ENCODE measurements around the gene ZCCHC24.

The ZCCHC24 gene

GRCh38 chr10:79477456-79477855, 32.0 kb upstream of the ZCCHC24 start:
- H3K27me3 ChIP-seq (ENCODE audit: control insufficient read depth, low read length), result peaks cover 11% of the 10 kb centered on the region; the same call in 1 of the 2 replicates
- H3K4me2 ChIP-seq (ENCODE audit: low read length), result no peak overlapping the region
- no peaks in the 10 kb centered on the region for H3K9me2 ChIP-seq (replicated peaks; ENCODE audit: control insufficient read depth, low read length)
- no peaks in the 10 kb centered on the region for H3K4me1 ChIP-seq (ENCODE audit: control insufficient read depth, low read length)
- H3K36me3 ChIP-seq (ENCODE audit: control insufficient read depth, low read length), result no peaks in the 10 kb centered on the region
- no peaks in the 10 kb centered on the region for H3K79me2 ChIP-seq (ENCODE audit: control insufficient read depth, low read length)
- no peak overlapping the region for H3K27ac ChIP-seq (ENCODE audit: low read depth, low read length)
- no peaks in the 10 kb centered on the region for H3F3A ChIP-seq (ENCODE audit: control insufficient read depth, insufficient read depth)
- no peak for TF ChIP-seq EZH2phosphoT487 (IDR thresholded peaks at IDR 0.05; ENCODE audit: borderline replicate concordance, low read length)
- no peak for TF ChIP-seq CTCF (IDR thresholded peaks at IDR 0.05; ENCODE audit: low read depth, low read length, poor library complexity, severe bottlenecking)
- no peaks in the 10 kb centered on the region for H3K9me3 ChIP-seq (ENCODE audit: control insufficient read depth, insufficient read depth, low read length)
- H3K4me3 ChIP-seq (ENCODE audit: low read length), result no peak overlapping the region
- H4K20me1 ChIP-seq (ENCODE audit: control insufficient read depth, insufficient read depth, low read depth, low read length), result no peaks in the 10 kb centered on the region

- Histone ChIP-seq H3K4me3 (ENCODE audit: low read length) (no peak overlapping the region), H4K20me1 (ENCODE audit: control insufficient read depth, insufficient read depth, low read depth, low read length) (no peaks in the 10 kb centered on the region), H3F3A (ENCODE audit: control insufficient read depth, insufficient read depth) (no peaks in the 10 kb centered on the region), H3K36me3 (ENCODE audit: control insufficient read depth, low read length) (no peaks in the 10 kb centered on the region), H3K4me2 (ENCODE audit: low read length) (no peak overlapping the region), H3K9me2 (replicated peaks; ENCODE audit: control insufficient read depth, low read length) (no peaks in the 10 kb centered on the region), H3K9me3 (ENCODE audit: control insufficient read depth, insufficient read depth, low read length) (no peaks in the 10 kb centered on the region), H3K79me2 (ENCODE audit: control insufficient read depth, low read length) (no peaks in the 10 kb centered on the region), H3K27me3 (ENCODE audit: control insufficient read depth, low read length) (peaks cover 11% of the 10 kb centered on the region; the same call in 1 of the 2 replicates), H3K27ac (ENCODE audit: low read depth, low read length) (no peak overlapping the region), H3K4me1 (ENCODE audit: control insufficient read depth, low read length) (no peaks in the 10 kb centered on the region)
- no peak for TF ChIP-seq EZH2phosphoT487 (IDR thresholded peaks at IDR 0.05; ENCODE audit: borderline replicate concordance, low read length)
- TF ChIP-seq CTCF (IDR thresholded peaks at IDR 0.05; ENCODE audit: low read depth, low read length, poor library complexity, severe bottlenecking), result no peak
These were observed 31.2 kb upstream of the ZCCHC24 start for GRCh38 chr10:79476645-79477044.

- H3K27me3 ChIP-seq (ENCODE audit: control insufficient read depth, low read length), result peaks cover 9% of the 10 kb centered on the region; the same call in 1 of the 2 replicates
- no peaks in the 10 kb centered on the region for H3K9me2 ChIP-seq (replicated peaks; ENCODE audit: control insufficient read depth, low read length)
These were observed 30.5 kb upstream of the ZCCHC24 start for GRCh38 chr10:79475877-79476276.

More at GRCh38 chr10:79475877-79476276, 30.5 kb upstream of the ZCCHC24 start:
- no peak for TF ChIP-seq CTCF (IDR thresholded peaks at IDR 0.05; ENCODE audit: low read depth, low read length, poor library complexity, severe bottlenecking)
- no peak for TF ChIP-seq EZH2phosphoT487 (IDR thresholded peaks at IDR 0.05; ENCODE audit: borderline replicate concordance, low read length)
- Histone ChIP-seq H3K27ac (ENCODE audit: low read depth, low read length) (no peak overlapping the region), H4K20me1 (ENCODE audit: control insufficient read depth, insufficient read depth, low read depth, low read length) (no peaks in the 10 kb centered on the region), H3K4me2 (ENCODE audit: low read length) (no peak overlapping the region), H3F3A (ENCODE audit: control insufficient read depth, insufficient read depth) (no peaks in the 10 kb centered on the region), H3K36me3 (ENCODE audit: control insufficient read depth, low read length) (no peaks in the 10 kb centered on the region), H3K9me3 (ENCODE audit: control insufficient read depth, insufficient read depth, low read length) (no peaks in the 10 kb centered on the region), H3K4me3 (ENCODE audit: low read length) (no peak overlapping the region), H3K79me2 (ENCODE audit: control insufficient read depth, low read length) (no peaks in the 10 kb centered on the region), H3K4me1 (ENCODE audit: control insufficient read depth, low read length) (no peaks in the 10 kb centered on the region)

All from DOHH2 (cell line).